HepG2 (cell line): ENCODE data around the gene RPTN. TPM values are rescaled to one million over a fixed set of nuclear protein-coding genes. Genes with fewer than 3 reads are reported as not detected.

Experiments used
- ATAC-seq: fragments of 200-7000 bp; cut with Tn5 transposase; 3 replicates; pipeline ENCODE4 v1.9.1; 2020; ENCODE audit warnings: mild to moderate bottlenecking, moderate library complexity
- BruUV-seq: library from RNA; stranded (reverse); fragments of 400-500 nt; replicated peaks from 2 replicates; lab custom pipeline; 2021; lab: Mats Ljungman, UMichigan
- CTCF ChIA-PET: fragments of 300-600 bp; formaldehyde crosslinking; extraction: SDS; loops from one replicate; lab custom pipeline; 2021; ENCODE audit warnings: low total read pairs, inconsistent platforms, low intra/inter-chr PET ratio; lab: Yijun Ruan, JAX
- POLR2A ChIA-PET: fragments of 350-600 bp; sonication (Branson Sonifier 250); formaldehyde crosslinking; loops from one replicate; lab custom pipeline; 2020; ENCODE audit warnings: antibody characterized with exemption, inconsistent platforms; lab: Yijun Ruan, JAX
- DNase-seq: peaks from one replicate; pipeline ENCODE4 v3.0.0-alpha.2; 2015; ENCODE audit warnings: low spot score
- FAIRE-seq: peaks from 3 replicates; lab custom pipeline; 2011; peaks lifted over from hg19 to GRCh38; lab: Jason Lieb, UNC
- H2AFZ ChIP-seq: one replicate; pipeline ENCODE4 v1.6.1; 2011; ENCODE audit warnings: low read length, inconsistent platforms
- H3K27ac ChIP-seq: fragments of 300-600 bp; 3 replicates; pipeline ENCODE4 v1.8.0; 2011; ENCODE audit warnings: mixed run types, mild to moderate bottlenecking, mixed read lengths, low read length, inconsistent platforms; ENCODE audit not compliant: insufficient read depth; ENCODE audit errors: extremely low read length
- H3K27me3 ChIP-seq, 2 experiments: fragments of 200-600 bp in 1 of 2; 2 replicates in 1 of 2; 3 replicates in 1 of 2; pipeline versions ENCODE4 v1.6.0 to v1.8.0; 2011; ENCODE audit warnings: low read length in 2 of 2, mild to moderate bottlenecking in 2 of 2, moderate library complexity in 2 of 2, inconsistent platforms in 1 of 2; ENCODE audit not compliant: insufficient read depth in 2 of 2, control insufficient read depth in 1 of 2
- H3K36me3 ChIP-seq, 2 experiments: fragments of 200-600 bp in 1 of 2; replicated peaks in 1 of 2; 2 replicates in 1 of 2; 3 replicates in 1 of 2; pipeline versions ENCODE4 v1.5.1 to v1.8.0; 2011; ENCODE audit warnings: low read length in 2 of 2, inconsistent platforms in 1 of 2; ENCODE audit not compliant: insufficient read depth in 2 of 2, control insufficient read depth in 1 of 2
- H3K4me1 ChIP-seq: 2 replicates; pipeline ENCODE4 v1.5.1; 2012; ENCODE audit warnings: low read length, inconsistent platforms; ENCODE audit not compliant: insufficient read depth
- H3K4me2 ChIP-seq: 2 replicates; pipeline ENCODE4 v1.6.0; 2011; ENCODE audit warnings: low read depth, low read length, inconsistent platforms
- H3K4me3 ChIP-seq, 3 experiments: fragments of 200-600 bp in 1 of 3; sonication (generic), shearing (Covaris generic) in 1 of 3; replicated peaks in 1 of 3; 2 replicates each; pipeline ENCODE4 v1.5.1; 2011 to 2016; ENCODE audit warnings: low read length in 3 of 3, inconsistent platforms in 2 of 3, low read depth in 2 of 3, mild to moderate bottlenecking in 2 of 3, control low read depth in 1 of 3, mixed read lengths in 1 of 3; ENCODE audit not compliant: insufficient read depth in 1 of 3
- H3K79me2 ChIP-seq: one replicate; pipeline ENCODE4 v1.6.1; 2011; ENCODE audit warnings: low read length, inconsistent platforms; ENCODE audit not compliant: insufficient read depth
- H3K9ac ChIP-seq: 2 replicates; pipeline ENCODE4 v1.6.0; 2011; ENCODE audit warnings: mild to moderate bottlenecking, low read depth, low read length, inconsistent platforms; ENCODE audit not compliant: insufficient read depth
- H3K9me3 ChIP-seq: 2 replicates; pipeline ENCODE4 v1.5.1; 2012; ENCODE audit warnings: mild to moderate bottlenecking, low read length
- H4K20me1 ChIP-seq: 2 replicates; pipeline ENCODE4 v1.6.0; 2011; ENCODE audit warnings: inconsistent platforms, mild to moderate bottlenecking, low read length, moderate library complexity; ENCODE audit not compliant: insufficient read depth
- ATF7-NPFF ChIP-seq: sonication (generic); formaldehyde crosslinking; IDR thresholded peaks from 2 replicates; pipeline ENCODE4 v1.8.1; 2023; ENCODE audit warnings: mild to moderate bottlenecking, low read depth, missing genetic modification reagents, moderate library complexity
- DRAP1 ChIP-seq: IDR thresholded peaks from 2 replicates; pipeline ENCODE4 v1.6.1; 2016; ENCODE audit warnings: missing genetic modification reagents, missing compliant biosample characterization
- GRHL1 ChIP-seq: sonication (generic); formaldehyde crosslinking; conservative IDR thresholded peaks from 2 replicates; pipeline ENCODE4 v1.8.0; 2022; ENCODE audit warnings: missing genetic modification reagents
- HINFP ChIP-seq: sonication (generic); formaldehyde crosslinking; IDR thresholded peaks from 2 replicates; pipeline ENCODE4 v1.4.0; 2020; ENCODE audit warnings: low read depth, mild to moderate bottlenecking, missing genetic modification reagents
- HMGXB4 ChIP-seq, 2 experiments: sonication (generic) in 1 of 2; formaldehyde crosslinking in 1 of 2; IDR thresholded peaks; 2 replicates each; pipeline versions ENCODE4 v1.4.0 to v1.6.1; 2018 to 2020; ENCODE audit warnings: missing genetic modification reagents in 2 of 2, borderline replicate concordance in 1 of 2, low read depth in 1 of 2, mild to moderate bottlenecking in 1 of 2, missing biosample characterization in 1 of 2
- HNF4A ChIP-seq: sonication (generic); formaldehyde crosslinking; IDR thresholded peaks from 2 replicates; pipeline ENCODE4 v1.4.0; 2020; ENCODE audit warnings: missing genetic modification reagents
- NR0B2 ChIP-seq: sonication (generic); formaldehyde crosslinking; IDR thresholded peaks from 2 replicates; pipeline ENCODE4 v1.4.0; 2020; ENCODE audit warnings: mild to moderate bottlenecking, missing genetic modification reagents
- ZBTB10 ChIP-seq: sonication (generic); formaldehyde crosslinking; IDR thresholded peaks from 2 replicates; pipeline ENCODE4 v1.4.0; 2020; ENCODE audit warnings: missing genetic modification reagents, borderline replicate concordance
- ZMAT5 ChIP-seq: sonication (generic); formaldehyde crosslinking; IDR thresholded peaks from 2 replicates; pipeline ENCODE4 v1.5.0; 2020; ENCODE audit warnings: mild to moderate bottlenecking, low read depth, missing genetic modification reagents, borderline replicate concordance
- ZNF576 ChIP-seq: sonication (generic); formaldehyde crosslinking; IDR thresholded peaks from 2 replicates; pipeline ENCODE4 v1.4.0; 2020; ENCODE audit warnings: mild to moderate bottlenecking, missing genetic modification reagents
- ZNF749 ChIP-seq: sonication (generic); formaldehyde crosslinking; IDR thresholded peaks from 2 replicates; pipeline ENCODE4 v1.8.0; 2022; ENCODE audit warnings: mild to moderate bottlenecking, missing genetic modification reagents, moderate library complexity, borderline replicate concordance
- in situ Hi-C: cut with HindIII; loops from 2 replicates; pipeline ENCODE4 v1.10.0; 2017; ENCODE audit warnings: low pct_unique_long_range_greater_than_20kb; ENCODE audit not compliant: extremely low pct_ligation_motif_present
- intact Hi-C: fragments of 100-400 bp; cut with micrococcal nuclease; formaldehyde crosslinking; loops from one replicate; pipeline ENCODE4 v1.10.0; 2022; ENCODE audit not compliant: unreplicated experiment
- polyA plus RNA-seq, 8 experiments: library from polyadenylated mRNA; depleted of rRNA in 3 of 8; stranded (reverse) in 7 of 8; unstranded in 1 of 8; fragments of >200 nt; fragmentation: Illumina TruSeq in 4 of 8; extraction: Trizol in 4 of 8; gene quantifications; 2 replicates each; pipeline versions ENCODE4 v1.2.1 to v1.2.3, GENCODE V29; 2011 to 2016; ENCODE audit warnings: low read depth in 4 of 8, missing spikeins in 1 of 8, mixed read lengths in 1 of 8; ENCODE audit not compliant: insufficient read depth in 1 of 8
- total RNA-seq, 5 experiments: library from RNA; depleted of rRNA; stranded (reverse); fragments of >200 nt; fragmentation: Illumina TruSeq; extraction: Trizol; gene quantifications; 2 replicates each; pipeline ENCODE4 v1.2.3, GENCODE V29; 2016; ENCODE audit warnings: low read depth in 1 of 5

RPTN gene
- total and polyA plus RNA-seq, 2 of the 13 experiments (the other 11 are each of a cell fraction or from before 2014, with no cell fraction given) = not detected

- H3K9me3 ChIP-seq = no peaks in the 10 kb centered on the region
- no peaks in the 10 kb centered on the region for H3K27me3 ChIP-seq
- H4K20me1 ChIP-seq = no peaks in the 10 kb centered on the region
- H3K4me3 ChIP-seq = no peak overlapping the region
- FAIRE-seq (no peak), ATAC-seq (no peak), DNase-seq (no peak)
- CTCF ChIA-PET = no interaction called here
- H3K36me3 ChIP-seq = no peaks in the 10 kb centered on the region
- no TSS peak for BruUV-seq
- H2AFZ ChIP-seq = no peak overlapping the region
- H3K79me2 ChIP-seq = no peaks in the 10 kb centered on the region
- intact Hi-C loops (no loop called here), in situ Hi-C loops (no loop called here)
- no peak overlapping the region for H3K27ac ChIP-seq
- no peak overlapping the region for H3K4me2 ChIP-seq
- H3K9ac ChIP-seq = no peak overlapping the region
- POLR2A ChIA-PET = no interaction called here
- no peaks in the 10 kb centered on the region for H3K4me1 ChIP-seq
- no peak for TF ChIP-seq DRAP1 (CRISPR knock-in tag)
- no peak for TF ChIP-seq HNF4A
- TF ChIP-seq ZMAT5 (CRISPR knock-in tag) = no peak
- TF ChIP-seq ZBTB10 (CRISPR knock-in tag) = no peak
- no peak for TF ChIP-seq HINFP
- no peak for TF ChIP-seq ATF7-NPFF (CRISPR knock-in tag)
- TF ChIP-seq ZNF576 (CRISPR knock-in tag) = no peak
- no peak for TF ChIP-seq NR0B2 (CRISPR knock-in tag)
- TF ChIP-seq GRHL1 (CRISPR knock-in tag) = no peak
- TF ChIP-seq ZNF749 = no peak
- no peak for TF ChIP-seq HMGXB4 (CRISPR knock-in tag; IDR thresholded peaks at IDR 0.05; ENCODE audit: borderline replicate concordance in 1 of 2, low read depth in 1 of 2)
Observed at GRCh38 chr1:152197361-152197941, 38.4 kb upstream of the RPTN start.
